Measurements from ENCODE around the gene NAA38. TPM values are rescaled to one million over a fixed set of nuclear protein-coding genes. Genes with fewer than 3 reads are reported as not detected.
"Not testable (repeated sequence)": the region's sequence is repeated elsewhere in the genome, so short reads cannot be mapped to it uniquely, and the experiment has no call there.

The NAA38 gene
- total RNA-seq, 1 experiment from 2014 or later: 71.8 TPM

DNA sequence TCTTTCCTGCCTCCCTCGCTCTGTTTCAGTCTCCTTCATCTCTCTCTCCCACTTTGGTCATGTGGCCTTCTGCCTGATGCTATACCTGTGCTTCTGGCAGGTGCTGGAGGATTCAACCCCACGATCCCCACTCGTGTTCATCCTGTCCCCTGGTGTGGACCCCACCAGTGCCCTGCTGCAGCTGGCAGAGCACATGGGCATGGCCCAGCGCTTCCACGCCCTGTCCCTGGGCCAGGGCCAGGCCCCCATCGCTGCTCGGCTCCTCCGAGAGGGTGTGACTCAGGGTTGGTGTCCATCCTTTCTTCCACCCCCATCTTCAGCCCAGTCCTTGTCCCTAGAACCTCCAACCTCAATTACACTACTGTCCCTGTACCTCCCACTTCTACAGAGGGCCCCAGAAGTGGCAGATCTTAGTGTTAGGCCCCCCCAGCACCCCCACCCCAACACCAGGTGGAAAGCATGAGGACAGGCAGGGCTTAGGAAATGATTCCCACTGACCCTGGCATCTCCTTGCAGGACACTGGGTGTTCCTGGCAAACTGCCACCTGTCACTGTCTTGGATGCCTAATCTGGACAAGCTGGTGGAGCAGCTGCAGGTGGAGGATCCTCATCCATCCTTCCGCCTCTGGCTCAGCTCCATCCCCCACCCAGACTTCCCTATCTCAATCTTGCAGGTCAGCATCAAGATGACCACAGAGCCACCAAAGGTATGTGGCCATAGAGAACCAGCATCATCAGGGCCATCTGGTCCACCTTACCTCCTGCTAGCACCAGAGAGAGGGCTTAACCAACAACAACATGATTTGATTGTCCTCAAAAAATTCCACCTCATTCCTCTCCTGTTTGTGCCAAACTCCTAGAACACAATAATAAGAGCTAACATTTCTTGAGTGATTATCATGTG is 33.1 kb downstream of the NAA38 start:
- DNase-seq (ENCODE audit: low spot score): no peak

DNA sequence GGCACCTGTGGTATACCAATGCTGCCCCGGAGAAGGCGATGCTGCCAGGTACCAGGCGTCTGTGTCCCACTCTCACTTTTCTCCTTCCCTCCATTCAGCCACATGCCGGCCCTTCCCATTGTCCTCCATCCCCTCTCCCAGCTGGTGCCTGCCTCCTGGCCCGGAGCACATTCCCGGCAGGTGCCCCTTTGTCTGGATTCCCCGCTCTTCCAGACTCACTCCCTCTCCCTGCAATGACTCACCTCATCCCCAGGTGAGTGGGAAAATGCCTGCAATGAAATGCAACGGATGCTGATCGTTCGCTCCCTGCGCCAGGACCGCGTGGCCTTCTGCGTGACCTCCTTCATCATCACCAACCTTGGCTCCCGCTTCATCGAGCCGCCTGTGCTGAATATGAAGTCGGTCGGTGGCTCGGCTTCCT is 33.8 kb downstream of the NAA38 start:
- DNase-seq (ENCODE audit: low spot score): no peak

DNA sequence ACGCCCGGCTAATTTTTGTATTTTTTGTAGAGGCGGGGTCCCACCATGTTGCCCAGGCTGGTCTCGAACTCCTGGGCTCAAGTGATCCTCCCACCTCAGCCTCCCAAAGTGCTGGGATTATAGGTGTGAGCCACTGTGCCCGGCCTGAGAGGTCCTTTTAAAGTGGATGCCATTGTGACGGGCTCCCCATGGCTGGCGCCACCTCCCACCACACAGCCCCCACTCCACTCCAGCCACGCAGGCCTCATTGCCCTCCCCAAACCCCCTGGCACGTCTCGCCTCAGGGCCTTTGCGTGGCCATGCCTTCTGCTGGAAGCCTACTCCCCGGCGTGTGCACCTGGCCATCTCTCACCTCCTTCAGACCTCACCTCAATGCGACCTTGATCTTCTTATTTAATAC is 35.2 kb downstream of the NAA38 start:
- no peak for DNase-seq (ENCODE audit: low spot score)

DNA sequence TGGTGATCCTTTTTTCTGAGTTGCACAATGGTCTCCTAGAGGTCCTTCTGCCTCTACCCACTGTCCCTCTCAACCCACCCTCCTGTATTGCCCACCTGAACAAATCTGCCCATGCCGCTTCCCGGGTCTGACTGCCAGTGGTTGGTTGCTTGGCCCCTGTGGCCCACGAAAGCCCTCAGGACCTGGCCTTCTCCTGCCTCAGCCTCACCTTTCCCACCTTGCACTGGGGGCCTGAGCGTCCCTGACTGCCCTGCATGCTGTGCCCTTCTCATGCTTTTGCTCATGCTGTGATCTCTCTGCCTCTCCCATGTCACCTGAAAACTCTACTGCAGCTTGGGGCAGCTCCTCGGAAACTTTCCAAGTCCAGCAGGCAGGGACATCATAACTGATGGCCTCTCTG is 37.1 kb downstream of the NAA38 start:
- no peak for DNase-seq (ENCODE audit: low spot score)

DNA sequence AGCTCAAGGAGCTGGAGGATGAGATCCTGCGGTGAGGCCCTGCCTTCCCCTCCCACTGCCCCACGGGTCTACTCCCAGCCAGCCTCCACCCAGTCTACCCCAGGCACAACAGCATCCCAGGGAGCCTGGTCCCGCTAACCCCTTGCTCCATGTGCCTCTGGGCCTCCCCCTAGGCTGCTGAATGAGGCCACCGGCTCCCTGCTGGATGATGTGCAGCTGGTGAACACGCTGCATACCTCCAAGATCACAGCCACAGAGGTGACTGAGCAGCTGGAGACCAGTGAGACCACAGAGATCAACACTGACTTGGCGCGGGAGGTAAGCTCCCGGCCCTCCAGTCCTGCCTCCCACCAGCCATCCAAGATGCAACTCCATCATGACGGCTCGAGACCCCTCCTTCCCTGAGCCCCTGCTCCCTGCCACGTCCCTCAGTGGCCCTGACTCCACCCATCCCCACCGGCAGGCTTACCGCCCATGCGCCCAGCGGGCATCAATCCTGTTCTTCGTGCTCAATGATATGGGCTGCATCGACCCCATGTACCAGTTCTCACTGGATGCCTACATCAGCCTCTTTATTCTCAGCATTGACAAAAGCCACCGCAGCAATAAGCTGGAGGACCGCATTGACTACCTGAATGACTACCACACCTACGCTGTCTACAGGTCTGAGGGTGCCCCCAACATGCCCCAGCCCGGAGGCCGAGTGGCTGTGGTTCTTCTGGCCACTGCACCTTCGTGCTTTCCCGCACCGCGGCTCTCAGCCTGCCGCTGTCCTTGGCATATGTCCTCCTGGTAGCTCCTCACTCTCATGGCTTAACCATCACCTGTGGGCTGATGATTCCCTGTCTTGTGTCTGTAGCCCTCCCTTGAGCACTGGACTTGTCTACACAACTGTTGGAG is 38.4 kb downstream of the NAA38 start:
- no peak for DNase-seq (ENCODE audit: low spot score)

DNA sequence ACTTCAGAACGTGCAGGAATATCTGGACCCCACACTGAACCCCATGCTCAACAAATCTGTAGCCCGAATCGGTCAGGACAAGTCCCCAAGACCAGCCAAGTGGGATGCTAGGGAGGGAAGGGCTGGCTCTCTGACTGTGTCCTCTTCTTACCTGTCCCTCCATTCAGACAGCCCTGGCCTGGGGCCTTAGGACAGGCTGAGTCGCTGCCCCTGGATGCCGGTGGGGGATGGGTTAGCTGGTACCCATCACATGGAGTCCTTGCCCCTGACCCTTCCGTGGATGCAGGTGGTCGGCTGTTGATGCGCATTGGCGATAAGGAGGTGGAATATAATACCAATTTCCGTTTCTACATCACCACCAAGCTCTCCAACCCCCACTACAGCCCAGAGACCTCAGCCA is 39.3 kb downstream of the NAA38 start:
- DNase-seq (ENCODE audit: low spot score): no peak

DNA sequence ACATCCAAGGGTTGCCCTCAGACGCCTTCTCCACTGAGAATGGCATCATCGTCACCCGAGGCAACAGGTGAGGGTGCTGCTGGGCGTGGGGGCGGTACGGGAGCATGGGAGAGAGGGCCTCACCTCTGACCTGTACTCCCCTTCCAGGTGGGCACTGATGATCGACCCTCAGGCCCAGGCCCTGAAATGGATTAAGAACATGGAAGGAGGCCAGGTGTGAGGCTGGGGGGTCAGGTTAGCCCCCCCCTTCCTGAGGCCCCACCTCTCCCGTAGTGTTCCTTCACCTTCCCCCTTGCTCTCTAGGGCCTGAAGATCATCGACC is 39.8 kb downstream of the NAA38 start:
- DNase-seq (ENCODE audit: low spot score): no peak

DNA sequence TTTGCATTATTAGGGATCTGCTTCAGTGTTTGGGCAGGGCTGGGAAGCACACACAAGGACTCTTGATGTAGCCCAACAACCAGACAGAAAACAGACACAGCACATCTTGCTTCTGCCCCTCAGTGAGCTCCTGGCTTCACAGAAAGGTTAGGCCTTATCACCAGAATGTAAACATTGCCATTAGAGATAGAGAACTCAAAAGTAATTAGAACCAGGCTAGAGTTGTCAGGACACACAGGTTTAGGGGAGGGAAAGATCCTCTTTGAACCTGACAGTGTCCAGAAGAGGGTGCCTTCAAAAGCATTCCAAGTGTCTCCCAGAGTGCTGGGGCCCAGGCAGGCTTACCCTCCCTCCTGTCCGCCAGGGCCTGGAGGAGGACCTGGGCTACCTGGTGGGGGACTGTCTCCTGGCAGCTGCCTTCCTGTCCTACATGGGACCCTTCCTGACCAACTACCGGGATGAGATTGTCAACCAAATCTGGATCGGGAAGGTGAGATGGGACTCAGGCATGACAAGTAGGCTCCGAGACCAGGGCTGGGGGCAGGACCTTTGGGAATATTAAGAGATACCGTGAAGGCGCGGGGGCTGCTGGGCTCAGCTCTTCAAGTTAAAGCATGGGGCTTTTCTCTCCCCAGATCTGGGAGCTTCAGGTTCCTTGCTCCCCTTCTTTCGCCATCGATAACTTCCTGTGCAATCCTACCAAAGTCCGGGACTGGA is 40.3 kb downstream of the NAA38 start:
- no peak for DNase-seq (ENCODE audit: low spot score)

DNA sequence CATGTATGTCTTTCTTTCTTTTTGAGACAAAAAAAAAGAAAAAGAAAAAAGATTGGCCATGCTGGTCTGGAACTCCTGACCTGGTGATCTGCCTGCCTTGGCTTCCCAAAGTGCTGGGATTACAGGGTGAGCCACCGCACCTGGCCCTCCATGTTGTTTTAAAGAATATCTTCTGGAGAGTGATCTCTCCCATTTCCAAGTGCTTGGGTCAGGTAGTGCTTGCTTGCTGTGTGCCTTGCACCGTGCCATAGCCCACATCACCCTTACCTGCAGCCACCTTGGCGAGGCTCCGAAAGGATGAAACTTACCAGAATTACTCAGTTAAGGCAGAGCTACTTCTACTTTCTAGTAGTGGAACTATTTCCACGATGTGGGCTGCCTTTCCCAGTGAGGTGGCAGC is 42.4 kb downstream of the NAA38 start:
- no peak for DNase-seq (ENCODE audit: low spot score)

DNA sequence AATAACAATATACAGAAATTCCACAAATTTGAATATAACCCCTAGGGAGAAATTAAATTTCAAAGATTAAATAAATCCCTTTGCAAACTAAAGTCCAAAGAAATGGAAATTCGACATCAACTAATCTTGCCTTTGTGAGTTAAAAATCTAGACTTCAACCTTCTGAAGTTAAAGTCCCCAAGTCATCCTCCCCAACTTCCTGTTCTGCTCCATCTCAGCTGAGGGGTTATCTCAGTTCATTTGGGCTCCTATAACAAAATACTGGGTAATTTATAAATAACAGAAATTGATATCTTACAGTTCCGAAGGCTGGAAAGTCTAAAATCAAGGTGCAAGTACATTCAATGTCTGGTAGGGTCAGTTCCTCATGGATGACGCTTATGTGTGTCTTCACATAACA is 46.1 kb downstream of the NAA38 start:
- DNase-seq (ENCODE audit: low spot score): no peak

DNA sequence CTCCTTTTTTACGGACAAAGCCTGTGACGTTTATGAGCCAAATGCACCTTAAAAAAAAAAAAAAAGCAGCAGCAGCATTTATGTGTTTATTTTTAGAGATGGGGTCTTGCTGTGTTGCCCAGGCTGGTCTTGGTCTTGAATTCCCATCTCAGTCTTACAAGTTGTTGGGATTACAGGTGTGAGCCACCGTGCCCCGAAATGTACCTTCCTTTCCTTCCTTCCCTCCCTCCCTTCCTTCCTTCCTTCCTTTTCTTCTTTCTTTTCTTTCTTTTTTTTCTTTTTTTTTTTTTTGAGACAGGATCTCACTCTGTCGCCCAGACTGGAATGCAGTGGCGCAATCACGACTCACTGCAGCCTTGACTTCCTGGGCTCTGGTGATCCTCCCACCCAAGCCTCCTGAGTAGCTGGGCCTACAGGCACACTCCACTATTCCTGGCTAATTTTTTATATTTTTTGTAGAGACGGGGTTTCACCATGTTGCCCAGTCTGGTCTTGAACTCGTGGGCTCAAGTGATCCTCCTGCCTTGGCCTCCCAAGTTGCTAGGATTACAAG is 47.5 kb downstream of the NAA38 start:
- not testable (repeated sequence) for DNase-seq (ENCODE audit: low spot score)

DNA sequence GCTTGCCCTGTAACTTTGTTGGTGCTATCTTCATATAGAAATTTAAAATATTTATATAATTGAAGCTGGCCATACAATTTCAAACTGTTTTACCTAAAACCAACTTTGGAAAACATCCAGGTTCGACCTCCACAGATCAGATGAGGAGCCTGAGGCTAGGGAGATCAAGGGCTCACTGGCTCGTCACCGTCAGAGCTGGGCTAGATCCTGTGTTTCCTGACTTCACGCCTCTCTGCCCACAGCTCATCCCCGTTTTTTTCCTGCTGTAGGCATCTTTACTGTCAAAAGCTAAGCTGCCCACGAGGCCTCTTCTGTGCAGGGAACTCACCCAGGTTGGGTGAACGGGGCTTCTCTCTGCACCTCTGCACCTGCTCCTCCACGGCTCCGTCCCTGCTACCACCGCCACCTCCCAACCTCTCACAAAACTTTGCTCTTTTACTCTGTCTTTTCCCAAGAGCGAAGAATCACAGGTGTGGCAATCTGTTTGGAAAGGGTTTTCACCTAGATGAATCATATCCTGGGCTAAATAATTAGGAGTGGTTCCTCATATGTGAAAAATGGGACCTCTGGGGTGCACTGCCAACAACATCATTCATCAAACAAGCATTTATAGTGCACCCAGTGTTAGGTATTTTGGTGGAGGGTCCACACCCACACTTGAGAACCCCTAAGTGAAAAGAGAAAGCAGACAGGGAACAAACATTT is 48.1 kb downstream of the NAA38 start:
- DNase-seq (ENCODE audit: low spot score): no peak

DNA sequence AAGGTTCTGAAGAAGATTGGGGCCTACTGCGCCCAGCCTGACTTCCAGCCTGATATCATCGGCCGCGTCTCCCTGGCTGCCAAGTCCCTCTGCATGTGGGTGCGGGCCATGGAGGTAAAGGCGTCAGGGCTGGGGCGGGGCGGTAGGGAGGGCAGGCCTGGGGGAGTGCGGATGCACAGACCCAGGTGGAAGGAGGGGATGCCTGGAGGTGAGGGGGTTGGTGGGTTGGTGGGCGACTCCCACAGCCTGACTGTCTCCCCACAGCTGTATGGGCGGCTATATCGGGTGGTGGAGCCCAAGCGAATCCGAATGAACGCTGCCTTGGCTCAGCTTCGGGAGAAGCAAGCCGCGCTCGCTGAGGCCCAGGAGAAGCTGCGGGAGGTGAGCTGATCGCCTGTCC is 50.2 kb downstream of the NAA38 start:
- no peak for DNase-seq (ENCODE audit: low spot score)

Small RNA genes within 50 kb of the gene (small RNA-seq; reads per million reads assigned to genes)
- 87.6 reads per million, percentile 96 among the genes with 10 or more reads in this experiment for gene SCARNA21

Other genes starting within 250 kb of the NAA38 start
- 23.8 and 30.3 TPM in 2 replicates for gene FXR2, start 242.7 kb downstream of the NAA38 start, total RNA-seq (2014; rRNA removed; shearing (Covaris generic))
- gene SAT2, start 229.7 kb downstream of the NAA38 start, total RNA-seq (2014; rRNA removed; shearing (Covaris generic)): 3.2 and 5.4 TPM in 2 replicates
- 0.13 TPM in 1 of 2 replicates, not detected in the other for gene SHBG, start 227.4 kb downstream of the NAA38 start, total RNA-seq (2014; rRNA removed; shearing (Covaris generic))
- not detected in 2 replicates for gene ATP1B2, start 206.6 kb downstream of the NAA38 start, total RNA-seq (2014; rRNA removed; shearing (Covaris generic))
- 57.1 and 61.0 TPM in 2 replicates for gene TP53, start 170.1 kb downstream of the NAA38 start, total RNA-seq (2014; rRNA removed; shearing (Covaris generic))
- gene WRAP53, start 169.1 kb downstream of the NAA38 start, total RNA-seq (2014; rRNA removed; shearing (Covaris generic)): 18.5 and 23.0 TPM in 2 replicates
- not detected in 2 replicates for gene EFNB3, start 152.4 kb downstream of the NAA38 start, total RNA-seq (2014; rRNA removed; shearing (Covaris generic))
- gene DNAH2, start 139.8 kb downstream of the NAA38 start, total RNA-seq (2014; rRNA removed; shearing (Covaris generic)): 0.21 TPM in 1 of 2 replicates, not detected in the other
- gene KDM6B, start 23.3 kb downstream of the NAA38 start, total RNA-seq (2014; rRNA removed; shearing (Covaris generic)): 5.3 and 17.6 TPM in 2 replicates
- 0.43 and 0.50 TPM in 2 replicates for gene TMEM88, start 2.5 kb downstream of the NAA38 start, total RNA-seq (2014; rRNA removed; shearing (Covaris generic))
- 8.4 and 10.7 TPM in 2 replicates for gene CYB5D1, start 444 bp upstream of the NAA38 start, total RNA-seq (2014; rRNA removed; shearing (Covaris generic))
- 52.8 and 54.3 TPM in 2 replicates for gene CHD3, start 31.2 kb upstream of the NAA38 start, total RNA-seq (2014; rRNA removed; shearing (Covaris generic))
- 0.81 and 1.1 TPM in 2 replicates for gene RNF227, start 58.7 kb upstream of the NAA38 start, total RNA-seq (2014; rRNA removed; shearing (Covaris generic))
- 0.74 and 1.4 TPM in 2 replicates for gene KCNAB3, start 72.3 kb upstream of the NAA38 start, total RNA-seq (2014; rRNA removed; shearing (Covaris generic))
- 22.0 and 24.5 TPM in 2 replicates for gene TRAPPC1, start 74.4 kb upstream of the NAA38 start, total RNA-seq (2014; rRNA removed; shearing (Covaris generic))
- gene CNTROB, start 74.6 kb upstream of the NAA38 start, total RNA-seq (2014; rRNA removed; shearing (Covaris generic)): 17.3 and 24.4 TPM in 2 replicates
- 0.03 TPM in 1 of 2 replicates, not detected in the other for gene GUCY2D, start 145.1 kb upstream of the NAA38 start, total RNA-seq (2014; rRNA removed; shearing (Covaris generic))
- gene ALOX15B, start 181.5 kb upstream of the NAA38 start, total RNA-seq (2014; rRNA removed; shearing (Covaris generic)): not detected in 2 replicates
- 0.97 TPM in 1 of 2 replicates, not detected in the other for gene ALOX12B, start 230.2 kb upstream of the NAA38 start, total RNA-seq (2014; rRNA removed; shearing (Covaris generic))

Measured in HT-29 (cell line).